GM23248 (cell line): ENCODE results near the gene TJAP1. TPM values are rescaled to one million over a fixed set of nuclear protein-coding genes. Genes with fewer than 3 reads are reported as not detected.
"Not testable (repeated sequence)": the region's sequence is repeated elsewhere in the genome, so short reads cannot be mapped to it uniquely, and the experiment has no call there.

ENCODE experiments used
- DNase-seq: peaks from one replicate; pipeline ENCODE4 v3.0.0-alpha.2; 2015
- H2AFZ ChIP-seq: fragments of 200-600 bp; sonication (generic); 2 replicates; pipeline ENCODE4 v1.6.1; 2016; ENCODE audit warnings: antibody characterized with exemption
- H3F3A ChIP-seq: fragments of 200-600 bp; sonication (generic); 2 replicates; pipeline ENCODE4 v1.6.1; 2016; ENCODE audit warnings: mild to moderate bottlenecking, antibody characterized with exemption, mixed run types; ENCODE audit not compliant: insufficient read depth
- H3K27ac ChIP-seq: fragments of 200-600 bp; sonication (generic); 2 replicates; pipeline ENCODE4 v1.5.1; 2016; ENCODE audit warnings: mild to moderate bottlenecking
- H3K27me3 ChIP-seq: fragments of 200-600 bp; sonication (generic); replicated peaks from 2 replicates; pipeline ENCODE4 v1.6.1; 2016; ENCODE audit warnings: mild to moderate bottlenecking; ENCODE audit not compliant: insufficient read depth
- H3K36me3 ChIP-seq: fragments of 200-600 bp; sonication (generic); 2 replicates; pipeline ENCODE4 v1.6.1; 2016; ENCODE audit warnings: low read depth, mild to moderate bottlenecking
- H3K4me1 ChIP-seq: fragments of 200-600 bp; sonication (generic); 2 replicates; pipeline ENCODE4 v1.6.1; 2016; ENCODE audit warnings: mild to moderate bottlenecking; ENCODE audit not compliant: insufficient read depth
- H3K4me2 ChIP-seq: fragments of 200-600 bp; sonication (generic); one replicate; pipeline ENCODE4 v1.6.1; 2016; ENCODE audit warnings: mild to moderate bottlenecking; ENCODE audit not compliant: unreplicated experiment
- H3K4me3 ChIP-seq: fragments of 200-600 bp; sonication (generic); 2 replicates; pipeline ENCODE4 v1.5.1; 2016; ENCODE audit warnings: mild to moderate bottlenecking
- H3K79me2 ChIP-seq: fragments of 200-600 bp; sonication (generic); 2 replicates; pipeline ENCODE4 v1.6.1; 2016; ENCODE audit warnings: mild to moderate bottlenecking; ENCODE audit not compliant: insufficient read depth
- H3K9ac ChIP-seq: fragments of 200-600 bp; sonication (generic); 2 replicates; pipeline ENCODE4 v1.6.1; 2016; ENCODE audit warnings: mild to moderate bottlenecking
- H3K9me2 ChIP-seq: fragments of 200-600 bp; sonication (generic); 2 replicates; pipeline ENCODE4 v1.6.1; 2016; ENCODE audit warnings: mixed run types, mild to moderate bottlenecking, moderate library complexity; ENCODE audit not compliant: insufficient read depth
- H3K9me3 ChIP-seq: fragments of 200-600 bp; sonication (generic); one replicate; pipeline ENCODE4 v1.6.1; 2017; ENCODE audit warnings: low read depth
- H4K20me1 ChIP-seq: fragments of 200-600 bp; sonication (generic); 2 replicates; pipeline ENCODE4 v1.6.0; 2016; ENCODE audit not compliant: insufficient read depth
- EZH2 ChIP-seq: fragments of 200-600 bp; sonication (generic); IDR thresholded peaks from 2 replicates; pipeline ENCODE4 v1.6.1; 2018; ENCODE audit warnings: antibody characterized with exemption, mild to moderate bottlenecking; ENCODE audit not compliant: insufficient read depth, poor library complexity, severe bottlenecking
- EZH2phosphoT487 ChIP-seq: fragments of 200-600 bp; sonication (generic); IDR thresholded peaks from 2 replicates; pipeline ENCODE4 v1.6.1; 2018; ENCODE audit warnings: antibody characterized with exemption, moderate library complexity, mild to moderate bottlenecking, low read depth; ENCODE audit not compliant: insufficient read depth
- WGBS, 2 experiments: methylation state at CpG; one replicate each; pipeline ENCODE4 v1.1.6; 2015 to 2017; ENCODE audit warnings: low lambda C conversion rate in 2 of 2, low coverage in 1 of 2; ENCODE audit errors: missing lambda C conversion rate in 2 of 2; 5-methylcytosine and 5-hydroxymethylcytosine counted together
- in situ Hi-C: fragments of 300-500 bp; cut with MboI; formaldehyde crosslinking; loops from 2 replicates; pipeline ENCODE4 v1.15.0; 2020
- polyA plus RNA-seq: library from polyadenylated mRNA; unstranded; fragments of >200 nt; fragmentation: Nextera tagmentation; extraction: Ambion mirVana; gene quantifications from 2 replicates; pipeline ENCODE4 v1.2.1, GENCODE V29; 2016
- total RNA-seq: library from RNA; depleted of rRNA; stranded (reverse); fragments of >200 nt; shearing (Covaris generic); gene quantifications from 2 replicates; pipeline ENCODE4 v1.2.3, GENCODE V29; 2014

Gene TJAP1
- total and polyA plus RNA-seq, 2 experiments from 2014 or later: 16.0 to 32.9 TPM

DNA sequence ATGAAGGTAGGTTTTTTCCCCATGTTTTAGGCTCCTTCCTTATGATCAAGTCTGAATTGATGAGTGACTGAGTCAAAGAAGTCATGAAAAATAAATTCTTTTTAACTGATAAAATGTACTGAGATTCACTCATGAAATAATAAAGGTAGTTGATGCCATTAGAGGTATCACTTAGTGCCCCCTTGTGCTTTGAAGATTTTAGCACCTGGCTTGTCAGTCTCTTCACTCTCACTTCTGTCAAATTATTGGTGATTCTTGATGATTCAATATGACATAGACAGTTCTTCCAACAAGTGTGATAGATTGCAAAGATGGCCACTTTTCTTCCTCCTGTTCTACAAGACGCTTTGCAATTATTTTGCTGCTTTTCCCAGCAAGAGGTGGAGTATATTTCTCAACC, 17.8 kb upstream of the TJAP1 start:
- Histone ChIP-seq H3K9me3 (no peaks in the 10 kb centered on the region), H3K36me3 (no peaks in the 10 kb centered on the region), H3K27ac (no peak overlapping the region), H4K20me1 (no peaks in the 10 kb centered on the region), H3K4me1 (no peaks in the 10 kb centered on the region), H3K9ac (no peak overlapping the region), H3K79me2 (no peaks in the 10 kb centered on the region), H3F3A (no peaks in the 10 kb centered on the region), H3K9me2 (no peaks in the 10 kb centered on the region), H3K4me3 (no peak overlapping the region), H3K27me3 (peaks cover 4% of the 10 kb centered on the region; the same call in 1 of the 2 replicates), H2AFZ (no peak overlapping the region), H3K4me2 (no peak overlapping the region)
- 100% methylated on average over 1 of the region's 1 CpG for WGBS, 2 experiments
- no peak for TF ChIP-seq EZH2
- TF ChIP-seq EZH2phosphoT487: no peak
- DNase-seq: no peak
- in situ Hi-C loops: loop anchor here (10.0 kb wide), 1 partner anchor 45 kb away; no protein-coding TSS in a partner anchor

DNA sequence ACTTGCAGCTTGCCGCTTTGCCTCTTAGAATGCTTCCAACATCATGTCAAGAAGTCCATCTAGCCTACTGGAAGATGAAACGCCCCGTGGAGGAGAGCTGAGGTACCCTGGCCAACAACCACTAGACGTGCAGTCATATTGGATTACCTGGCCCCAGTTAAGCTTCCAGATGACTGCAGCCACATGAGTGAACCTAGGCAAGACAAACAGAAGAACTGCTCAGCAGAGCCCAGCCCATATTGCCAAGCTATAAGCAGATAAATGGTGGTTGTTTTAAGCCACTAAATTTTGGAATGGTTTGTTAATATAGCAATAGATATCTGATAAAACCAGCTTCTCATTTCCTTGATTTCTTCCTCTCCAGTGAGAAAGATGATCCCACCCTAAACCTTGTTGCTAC, 17.3 kb upstream of the TJAP1 start:
- in situ Hi-C loops: no loop called here
- Histone ChIP-seq H4K20me1 (no peaks in the 10 kb centered on the region), H3K36me3 (no peaks in the 10 kb centered on the region), H3K9me3 (no peaks in the 10 kb centered on the region), H3K4me3 (no peak overlapping the region), H3K4me1 (no peaks in the 10 kb centered on the region), H3K27me3 (peaks cover 4% of the 10 kb centered on the region; the same call in 1 of the 2 replicates), H3K9ac (no peak overlapping the region), H3F3A (no peaks in the 10 kb centered on the region), H2AFZ (no peak overlapping the region), H3K79me2 (no peaks in the 10 kb centered on the region), H3K27ac (no peak overlapping the region), H3K9me2 (no peaks in the 10 kb centered on the region), H3K4me2 (no peak overlapping the region)
- TF ChIP-seq EZH2phosphoT487 (no peak), EZH2 (no peak)
- WGBS, 2 experiments: 34 to 36% methylated on average over 4 of the region's 4 CpGs
- no peak for DNase-seq

DNA sequence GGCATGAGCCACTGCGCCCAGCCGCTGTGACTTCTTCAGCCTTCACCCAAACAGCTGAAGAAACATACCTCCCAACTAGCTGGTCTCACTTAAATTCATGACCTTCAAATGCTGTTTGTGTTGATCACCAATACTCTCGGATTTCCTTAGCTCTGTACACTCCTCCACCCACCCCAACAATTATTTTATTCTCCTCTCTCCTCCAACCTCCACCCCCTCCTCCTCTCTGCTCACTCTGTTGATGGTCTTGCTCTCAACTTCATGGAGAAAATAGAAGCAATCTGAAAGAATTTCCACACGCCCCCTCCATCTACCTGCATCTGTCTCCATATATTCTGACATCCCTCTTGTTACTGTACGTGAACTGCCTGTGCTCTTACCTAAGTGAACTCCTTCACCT, 15.4 kb upstream of the TJAP1 start:
- Histone ChIP-seq H3K4me1 (no peaks in the 10 kb centered on the region), H3K4me2 (no peak overlapping the region), H3K9me2 (no peaks in the 10 kb centered on the region), H2AFZ (no peak overlapping the region), H3K27ac (no peak overlapping the region), H3K9ac (no peak overlapping the region), H3K9me3 (no peaks in the 10 kb centered on the region), H3K4me3 (no peak overlapping the region), H3K79me2 (no peaks in the 10 kb centered on the region), H3F3A (no peaks in the 10 kb centered on the region), H3K27me3 (peaks cover 1% of the 10 kb centered on the region; the same call in 1 of the 2 replicates), H4K20me1 (no peaks in the 10 kb centered on the region), H3K36me3 (no peaks in the 10 kb centered on the region)
- DNase-seq: no peak
- in situ Hi-C loops: no loop called here
- TF ChIP-seq EZH2 (no peak), EZH2phosphoT487 (no peak)
- WGBS, 2 experiments: 54 to 61% methylated on average over 5 of the region's 5 CpGs

DNA sequence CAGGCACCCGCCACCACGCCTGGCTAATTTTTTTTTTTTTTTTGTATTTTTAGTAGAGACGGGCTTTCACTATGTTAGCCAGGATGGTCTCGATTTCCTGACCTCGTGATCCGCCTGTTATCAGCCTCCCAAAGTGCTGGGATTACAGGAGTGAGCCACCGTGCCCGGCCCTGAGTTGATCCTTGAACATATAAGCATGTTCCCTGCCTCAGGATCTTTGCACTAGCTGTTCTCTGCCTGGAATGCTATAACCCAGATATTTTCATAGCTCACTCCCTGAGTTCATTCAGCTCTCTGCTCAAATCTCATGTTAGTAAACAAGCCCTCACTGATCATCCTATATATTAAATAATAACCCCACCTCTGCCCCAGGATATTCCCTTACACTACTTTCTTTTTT, 13.0 kb upstream of the TJAP1 start:
- no peak overlapping the region for H2AFZ ChIP-seq
- H3K4me3 ChIP-seq: no peak overlapping the region
- H3K9me3 ChIP-seq: no peaks in the 10 kb centered on the region
- no peak overlapping the region for H3K9ac ChIP-seq
- H3K27ac ChIP-seq: no peak overlapping the region
- no peaks in the 10 kb centered on the region for H3K9me2 ChIP-seq
- no peaks in the 10 kb centered on the region for H3F3A ChIP-seq
- 86 to 88% methylated on average over 8 of the region's 8 CpGs for WGBS, 2 experiments
- no peaks in the 10 kb centered on the region for H3K36me3 ChIP-seq
- no peak for DNase-seq
- in situ Hi-C loops: no loop called here
- no peak for TF ChIP-seq EZH2
- TF ChIP-seq EZH2phosphoT487: no peak
- H3K4me1 ChIP-seq: no peaks in the 10 kb centered on the region
- H3K79me2 ChIP-seq: no peaks in the 10 kb centered on the region
- no peaks in the 10 kb centered on the region for H3K27me3 ChIP-seq
- no peak overlapping the region for H3K4me2 ChIP-seq
- no peaks in the 10 kb centered on the region for H4K20me1 ChIP-seq

DNA sequence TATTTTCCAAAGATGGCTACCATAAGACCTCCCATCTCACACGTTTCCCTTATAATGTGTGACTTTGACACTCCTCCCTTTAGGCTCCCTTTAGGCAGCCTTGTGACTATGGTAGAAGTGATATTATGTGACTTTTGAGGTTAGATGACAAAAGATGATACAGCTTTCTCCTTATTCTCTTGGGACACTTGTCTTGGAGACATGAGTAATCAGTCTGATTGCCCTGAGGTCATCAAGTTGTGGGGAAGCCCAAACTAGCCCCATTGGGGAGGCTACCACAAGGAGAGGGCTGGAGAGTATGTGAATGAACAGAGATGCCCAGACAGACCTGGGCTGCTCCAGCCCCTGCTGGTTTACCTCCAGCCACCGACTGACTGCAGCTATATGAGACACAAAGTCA, 11.4 kb upstream of the TJAP1 start:
- 27 to 29% methylated on average over 2 of the region's 2 CpGs for WGBS, 2 experiments
- H3K9ac ChIP-seq: no peak overlapping the region
- H3K9me2 ChIP-seq: no peaks in the 10 kb centered on the region
- no peaks in the 10 kb centered on the region for H3F3A ChIP-seq
- no peak overlapping the region for H3K27ac ChIP-seq
- H3K4me2 ChIP-seq: no peak overlapping the region
- no peaks in the 10 kb centered on the region for H3K79me2 ChIP-seq
- no peak for TF ChIP-seq EZH2
- no peak for TF ChIP-seq EZH2phosphoT487
- DNase-seq: peak; percentile 48
- no peaks in the 10 kb centered on the region for H4K20me1 ChIP-seq
- no peaks in the 10 kb centered on the region for H3K9me3 ChIP-seq
- no peak overlapping the region for H3K4me3 ChIP-seq
- no peaks in the 10 kb centered on the region for H3K27me3 ChIP-seq
- no peaks in the 10 kb centered on the region for H3K36me3 ChIP-seq
- H2AFZ ChIP-seq: no peak overlapping the region
- in situ Hi-C loops: no loop called here
- no peaks in the 10 kb centered on the region for H3K4me1 ChIP-seq

DNA sequence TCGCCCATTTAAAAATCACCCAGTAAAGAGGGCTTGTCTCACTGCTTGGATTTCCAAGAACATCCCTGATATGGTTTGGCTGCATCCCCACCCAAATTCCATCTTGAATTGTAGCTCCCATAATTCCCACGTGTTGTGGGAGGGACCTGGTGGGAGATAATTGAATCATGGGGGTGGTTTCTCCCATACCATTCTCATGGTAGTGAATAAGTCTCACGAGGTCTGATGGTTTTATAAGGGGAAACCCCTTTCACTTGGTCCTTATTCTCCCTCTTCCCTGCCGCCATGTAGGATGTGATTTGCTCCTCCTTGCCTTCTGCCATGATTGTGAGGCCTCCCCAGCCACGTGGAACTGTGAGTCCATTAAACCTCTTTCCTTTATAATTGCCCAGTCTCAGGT, 10.1 kb upstream of the TJAP1 start:
- H3K79me2 ChIP-seq, H3K27me3 ChIP-seq, H3K4me2 ChIP-seq, H3F3A ChIP-seq, H3K9ac ChIP-seq, in situ Hi-C loops, DNase-seq, H3K9me3 ChIP-seq, H3K4me1 ChIP-seq, H3K9me2 ChIP-seq, H4K20me1 ChIP-seq, H3K27ac ChIP-seq, H3K4me3 ChIP-seq, H3K36me3 ChIP-seq, H2AFZ ChIP-seq: not testable (repeated sequence)
- 36 to 39% methylated on average over 5 of the region's 5 CpGs for WGBS, 2 experiments
